Neural cell (in vitro differentiated cells): ENCODE measurements around the gene PGM1. TPM values are rescaled to one million over a fixed set of nuclear protein-coding genes. Genes with fewer than 3 reads are reported as not detected.
A peak's percentile ranks its signal among the peaks of the same experiment; 100 is the strongest.

ENCODE experiments used
- H2AFZ ChIP-seq: fragments of 200-600, 300-800 bp; sonication (generic), shearing (Covaris generic); 2 replicates; pipeline ENCODE4 v1.6.0; 2014; ENCODE audit warnings: low read depth, mild to moderate bottlenecking, antibody characterized with exemption, low read length, moderate library complexity
- H3F3A ChIP-seq: fragments of 200-600 bp; shearing (Covaris generic); 2 replicates; pipeline ENCODE4 v1.6.1; 2016; ENCODE audit warnings: mild to moderate bottlenecking, moderate library complexity, mixed read lengths, antibody characterized with exemption, low read length; ENCODE audit not compliant: insufficient read depth, poor library complexity, severe bottlenecking
- H3K27ac ChIP-seq: fragments of 200-600, 300-800 bp; sonication (generic), shearing (Covaris generic); 2 replicates; pipeline ENCODE4 v1.5.1; 2014; ENCODE audit warnings: mild to moderate bottlenecking, low read length, moderate library complexity
- H3K27me3 ChIP-seq: fragments of 300-800, 200-600 bp; sonication (generic), shearing (Covaris generic); 2 replicates; pipeline ENCODE4 v1.6.0; 2014; ENCODE audit warnings: mild to moderate bottlenecking, low read depth, low read length, moderate library complexity; ENCODE audit not compliant: insufficient read depth
- H3K36me3 ChIP-seq: fragments of 300-800, 200-600 bp; sonication (generic), shearing (Covaris generic); 2 replicates; pipeline ENCODE4 v1.5.1; 2014; ENCODE audit warnings: mild to moderate bottlenecking, antibody characterized with exemption, low read length, moderate library complexity; ENCODE audit not compliant: insufficient read depth
- H3K4me2 ChIP-seq: fragments of 300-800, 200-600 bp; sonication (generic), shearing (Covaris generic); 2 replicates; pipeline ENCODE4 v1.6.0; 2014; ENCODE audit warnings: mild to moderate bottlenecking, low read length
- H3K4me3 ChIP-seq: fragments of 300-800, 200-600 bp; sonication (generic), shearing (Covaris generic); 2 replicates; pipeline ENCODE4 v1.5.1; 2014; ENCODE audit warnings: mild to moderate bottlenecking, low read length, moderate library complexity
- H3K79me2 ChIP-seq: fragments of 200-600 bp; shearing (Covaris generic); replicated peaks from 2 replicates; pipeline ENCODE4 v1.6.0; 2014; ENCODE audit warnings: mild to moderate bottlenecking, low read length, moderate library complexity; ENCODE audit not compliant: insufficient read depth
- H3K9ac ChIP-seq: fragments of 300-800, 200-600 bp; sonication (generic), shearing (Covaris generic); 2 replicates; pipeline ENCODE4 v1.6.1; 2016; ENCODE audit warnings: mild to moderate bottlenecking, low read length, mixed read lengths
- H3K9me2 ChIP-seq: fragments of 200-600 bp; shearing (Covaris generic); 2 replicates; pipeline ENCODE4 v1.6.1; 2016; ENCODE audit warnings: mild to moderate bottlenecking, low read length, mixed read lengths; ENCODE audit not compliant: insufficient read depth
- H3K9me3 ChIP-seq: fragments of 200-600, 300-800 bp; sonication (generic), shearing (Covaris generic); 2 replicates; pipeline ENCODE4 v1.6.1; 2016; ENCODE audit warnings: mild to moderate bottlenecking, mixed run types, low read length, moderate library complexity, mixed read lengths
- H4K20me1 ChIP-seq: fragments of 200-600 bp; shearing (Covaris generic); 2 replicates; pipeline ENCODE4 v1.6.1; 2016; ENCODE audit warnings: mild to moderate bottlenecking, mixed run types; ENCODE audit not compliant: insufficient read depth
- EZH2 ChIP-seq: fragments of 200-600, 300-800 bp; shearing (Covaris generic), sonication (generic); IDR thresholded peaks from 2 replicates; pipeline ENCODE4 v1.6.1; 2014; ENCODE audit warnings: antibody characterized with exemption, low read length, borderline replicate concordance, mild to moderate bottlenecking; ENCODE audit not compliant: insufficient read depth, poor library complexity, severe bottlenecking
- MXI1 ChIP-seq: fragments of 450-650 bp; conservative IDR thresholded peaks from 2 replicates; pipeline ENCODE4 v1.6.1; 2014; ENCODE audit warnings: antibody characterized with exemption, mild to moderate bottlenecking; ENCODE audit not compliant: poor library complexity, severe bottlenecking
- POLR2AphosphoS5 ChIP-seq: IDR thresholded peaks from 2 replicates; pipeline ENCODE4 v1.6.1; 2012
- RAD21 ChIP-seq: fragments of 450-650 bp; conservative IDR thresholded peaks from 2 replicates; pipeline ENCODE4 v1.6.1; 2014; ENCODE audit warnings: antibody characterized with exemption, mild to moderate bottlenecking, moderate library complexity
- REST ChIP-seq: IDR thresholded peaks from 2 replicates; pipeline ENCODE4 v1.6.1; 2012; ENCODE audit warnings: borderline replicate concordance
- SMC3 ChIP-seq: fragments of 450-650 bp; conservative IDR thresholded peaks from 2 replicates; pipeline ENCODE4 v1.6.1; 2014; ENCODE audit warnings: antibody characterized with exemption, mild to moderate bottlenecking, moderate library complexity; ENCODE audit not compliant: poor library complexity
- TAF1 ChIP-seq: IDR thresholded peaks from 2 replicates; pipeline ENCODE4 v1.6.1; 2012; ENCODE audit warnings: low read depth
- polyA plus RNA-seq: library from polyadenylated mRNA; depleted of rRNA; stranded (reverse); fragments of >200 nt; gene quantifications from 2 replicates; pipeline ENCODE4 v1.2.3, GENCODE V29; 2014
- TF ChIP-seq, protein P1 (sequence below): fragments of 450-650 bp; IDR thresholded peaks from 2 replicates; pipeline ENCODE4 v1.5.1; 2014; ENCODE audit warnings: antibody characterized with exemption, mild to moderate bottlenecking, moderate library complexity; ENCODE audit not compliant: poor library complexity, severe bottlenecking

Gene PGM1
- polyA plus RNA-seq, 1 donor from 2014 or later = 2.9 TPM

DNA sequence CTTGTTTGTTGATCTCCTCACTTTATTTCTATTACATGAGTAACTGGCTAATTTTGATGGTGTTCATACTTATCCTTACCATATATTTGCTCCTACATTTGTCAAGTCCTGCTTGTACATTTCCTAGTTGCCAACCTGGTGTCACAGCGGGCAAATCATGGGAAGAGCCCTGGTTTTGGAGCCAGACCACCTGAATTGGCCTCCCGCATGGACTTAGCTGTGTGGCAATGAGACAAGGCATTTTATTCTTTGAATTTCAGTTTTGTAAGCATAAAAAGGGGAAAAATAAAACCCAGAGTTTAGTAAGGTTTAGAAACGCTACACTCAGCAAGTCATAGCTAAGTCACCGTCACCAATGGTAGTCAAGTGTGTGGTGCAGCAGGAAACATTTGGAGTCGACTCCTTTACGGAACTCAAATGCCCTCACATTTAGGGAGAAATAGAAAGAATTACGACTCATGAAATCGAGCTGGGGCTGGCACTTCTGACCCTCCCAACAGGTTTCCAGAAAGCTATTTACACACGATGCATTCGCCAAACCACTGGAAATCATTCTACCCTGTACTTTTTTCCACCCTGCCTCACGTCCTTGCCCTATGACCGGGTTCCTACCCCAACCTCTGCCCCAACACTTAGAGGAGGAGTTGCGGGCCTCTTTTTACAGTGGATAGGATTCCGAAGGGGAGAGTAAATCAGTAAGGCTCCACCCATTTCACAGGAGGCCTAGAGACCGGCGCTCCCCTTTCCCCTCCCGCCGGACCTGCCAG lies 492 bp upstream of the PGM1 start:
- H3K9ac ChIP-seq = peak overlapping the region; percentile 62
- H3K9me3 ChIP-seq = no peaks in the 10 kb centered on the region
- peak overlapping the region; percentile 86 for H3K4me3 ChIP-seq
- no peaks in the 10 kb centered on the region for H3F3A ChIP-seq
- H3K79me2 ChIP-seq = no peaks in the 10 kb centered on the region
- no peaks in the 10 kb centered on the region for H4K20me1 ChIP-seq
- peak overlapping the region; percentile 41 for H2AFZ ChIP-seq
- H3K9me2 ChIP-seq = no peaks in the 10 kb centered on the region
- TF ChIP-seq EZH2 = no peak
- no peak overlapping the region for H3K27ac ChIP-seq
- H3K27me3 ChIP-seq = peaks cover 2% of the 10 kb centered on the region
- peak overlapping the region; percentile 60 for H3K4me2 ChIP-seq
- no peaks in the 10 kb centered on the region for H3K36me3 ChIP-seq

- H3K27me3 ChIP-seq = peaks cover 2% of the 10 kb centered on the region
- H3K79me2 ChIP-seq = no peaks in the 10 kb centered on the region
- H3K4me2 ChIP-seq = peak overlapping the region; percentile 35
- H3K36me3 ChIP-seq = no peaks in the 10 kb centered on the region
- peak overlapping the region; percentile 15 for H3K27ac ChIP-seq
- H3K4me3 ChIP-seq = peak overlapping the region; percentile 86
- no peaks in the 10 kb centered on the region for H3F3A ChIP-seq
- peak overlapping the region; percentile 87 for H2AFZ ChIP-seq
- peak overlapping the region; percentile 62 for H3K9ac ChIP-seq
- TF ChIP-seq TAF1 (no peak), MXI1 (peak; percentile 40), POLR2AphosphoS5 (peak; percentile 2)
- no peaks in the 10 kb centered on the region for H3K9me2 ChIP-seq
- H3K9me3 ChIP-seq = no peaks in the 10 kb centered on the region
- no peaks in the 10 kb centered on the region for H4K20me1 ChIP-seq
Measured at GRCh38 chr1:63593886-63594605, 835 bp downstream of the PGM1 start.

- no peaks in the 10 kb centered on the region for H3K36me3 ChIP-seq
- H2AFZ ChIP-seq = no peak overlapping the region
- H4K20me1 ChIP-seq = no peaks in the 10 kb centered on the region
- no peak overlapping the region for H3K27ac ChIP-seq
- H3K4me3 ChIP-seq = no peak overlapping the region
- no peak overlapping the region for H3K4me2 ChIP-seq
- TF ChIP-seq EZH2 (no peak), MXI1 (no peak), SMC3 (no peak), REST (no peak), TAF1 (no peak), RAD21 (no peak), POLR2AphosphoS5 (no peak)
- TF ChIP-seq, protein P1, sequence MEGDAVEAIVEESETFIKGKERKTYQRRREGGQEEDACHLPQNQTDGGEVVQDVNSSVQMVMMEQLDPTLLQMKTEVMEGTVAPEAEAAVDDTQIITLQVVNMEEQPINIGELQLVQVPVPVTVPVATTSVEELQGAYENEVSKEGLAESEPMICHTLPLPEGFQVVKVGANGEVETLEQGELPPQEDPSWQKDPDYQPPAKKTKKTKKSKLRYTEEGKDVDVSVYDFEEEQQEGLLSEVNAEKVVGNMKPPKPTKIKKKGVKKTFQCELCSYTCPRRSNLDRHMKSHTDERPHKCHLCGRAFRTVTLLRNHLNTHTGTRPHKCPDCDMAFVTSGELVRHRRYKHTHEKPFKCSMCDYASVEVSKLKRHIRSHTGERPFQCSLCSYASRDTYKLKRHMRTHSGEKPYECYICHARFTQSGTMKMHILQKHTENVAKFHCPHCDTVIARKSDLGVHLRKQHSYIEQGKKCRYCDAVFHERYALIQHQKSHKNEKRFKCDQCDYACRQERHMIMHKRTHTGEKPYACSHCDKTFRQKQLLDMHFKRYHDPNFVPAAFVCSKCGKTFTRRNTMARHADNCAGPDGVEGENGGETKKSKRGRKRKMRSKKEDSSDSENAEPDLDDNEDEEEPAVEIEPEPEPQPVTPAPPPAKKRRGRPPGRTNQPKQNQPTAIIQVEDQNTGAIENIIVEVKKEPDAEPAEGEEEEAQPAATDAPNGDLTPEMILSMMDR = no peak
- no peak overlapping the region for H3K9ac ChIP-seq
- H3K27me3 ChIP-seq = peaks cover 2% of the 10 kb centered on the region
- no peaks in the 10 kb centered on the region for H3K79me2 ChIP-seq
- no peaks in the 10 kb centered on the region for H3F3A ChIP-seq
- H3K9me3 ChIP-seq = no peaks in the 10 kb centered on the region
- no peaks in the 10 kb centered on the region for H3K9me2 ChIP-seq
Measured at GRCh38 chr1:63595435-63595834, 2.2 kb downstream of the PGM1 start.
